ENCODE measurements around the gene TNNI3K.

GRCh38 chr1:74512170-74512915 lies 277.2 kb downstream of the TNNI3K start, which contains the start of gene LRRC53:
- no peak for TF ChIP-seq CTCF (IDR thresholded peaks at IDR 0.05)
- TF ChIP-seq POLR2A (IDR thresholded peaks at IDR 0.05): no peak

Data from right lobe of liver (tissue), 4 donors.